Activated CD4-positive, alpha-beta T cell treated with anti-CD3 and anti-CD28 coated beads, Interleukin-10, Interleukin-2, amounts not matched to agents 100 ng/mL and 50 ng/mL, durations not matched to agents 16 hours and 8 hours (primary cell): Measurements from ENCODE around the gene FBXL20.
"Not testable (repeated sequence)": the region's sequence is repeated elsewhere in the genome, so short reads cannot be mapped to it uniquely, and the experiment has no call there.

Source experiments
- DNase-seq: peaks from one replicate; pipeline ENCODE4 v3.0.0-alpha.2; 2020

The FBXL20 gene, protein sequence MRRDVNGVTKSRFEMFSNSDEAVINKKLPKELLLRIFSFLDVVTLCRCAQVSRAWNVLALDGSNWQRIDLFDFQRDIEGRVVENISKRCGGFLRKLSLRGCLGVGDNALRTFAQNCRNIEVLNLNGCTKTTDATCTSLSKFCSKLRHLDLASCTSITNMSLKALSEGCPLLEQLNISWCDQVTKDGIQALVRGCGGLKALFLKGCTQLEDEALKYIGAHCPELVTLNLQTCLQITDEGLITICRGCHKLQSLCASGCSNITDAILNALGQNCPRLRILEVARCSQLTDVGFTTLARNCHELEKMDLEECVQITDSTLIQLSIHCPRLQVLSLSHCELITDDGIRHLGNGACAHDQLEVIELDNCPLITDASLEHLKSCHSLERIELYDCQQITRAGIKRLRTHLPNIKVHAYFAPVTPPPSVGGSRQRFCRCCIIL

DNA sequence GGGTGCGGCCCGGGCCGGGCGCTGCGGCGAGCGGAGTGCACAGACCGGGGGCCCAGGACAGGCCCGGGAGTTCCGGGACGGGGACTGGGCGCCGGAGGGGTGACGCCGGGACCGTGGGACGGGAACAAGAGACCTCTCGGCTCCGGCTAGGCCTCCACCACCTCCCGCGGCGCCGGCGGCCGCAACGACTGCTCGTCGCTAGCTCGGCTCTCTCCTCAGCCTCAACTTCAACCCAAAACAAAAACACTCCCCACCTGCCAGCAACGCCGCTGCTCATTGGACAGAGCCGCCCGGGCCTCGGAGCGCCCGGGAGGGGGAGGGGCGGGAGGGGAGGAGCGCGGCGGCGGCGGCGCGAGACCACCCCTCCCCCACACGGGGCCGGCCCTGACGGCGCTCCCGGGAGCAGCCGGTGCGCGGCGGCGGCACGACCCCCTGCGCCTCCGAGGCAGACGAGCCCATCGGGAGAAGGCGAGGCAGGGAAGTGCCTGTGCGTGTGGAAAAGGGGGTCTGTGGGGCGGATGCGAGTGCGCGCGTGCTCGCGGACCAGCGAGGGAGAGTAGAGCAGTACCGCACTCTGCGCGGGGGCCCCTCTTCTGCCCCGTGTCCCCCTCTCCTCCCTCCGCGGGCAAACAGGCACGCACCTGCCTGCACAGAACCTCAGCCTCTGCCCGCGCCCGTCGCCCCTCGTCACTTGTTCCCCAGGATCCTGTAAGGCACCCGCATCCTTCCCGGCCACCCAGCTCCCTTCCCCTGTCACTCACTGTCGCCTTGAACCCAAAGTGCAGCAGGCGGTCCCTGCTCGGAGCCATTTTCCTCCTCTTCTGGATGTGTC, at the start of gene FBXL20:
Gene FBXL20, minus strand, starts transcription at position 215 of the 832 bp plus-strand sequence. CDS start 224 bp downstream, outside the sequence.
- DNase-seq = peak; percentile 95

DNA sequence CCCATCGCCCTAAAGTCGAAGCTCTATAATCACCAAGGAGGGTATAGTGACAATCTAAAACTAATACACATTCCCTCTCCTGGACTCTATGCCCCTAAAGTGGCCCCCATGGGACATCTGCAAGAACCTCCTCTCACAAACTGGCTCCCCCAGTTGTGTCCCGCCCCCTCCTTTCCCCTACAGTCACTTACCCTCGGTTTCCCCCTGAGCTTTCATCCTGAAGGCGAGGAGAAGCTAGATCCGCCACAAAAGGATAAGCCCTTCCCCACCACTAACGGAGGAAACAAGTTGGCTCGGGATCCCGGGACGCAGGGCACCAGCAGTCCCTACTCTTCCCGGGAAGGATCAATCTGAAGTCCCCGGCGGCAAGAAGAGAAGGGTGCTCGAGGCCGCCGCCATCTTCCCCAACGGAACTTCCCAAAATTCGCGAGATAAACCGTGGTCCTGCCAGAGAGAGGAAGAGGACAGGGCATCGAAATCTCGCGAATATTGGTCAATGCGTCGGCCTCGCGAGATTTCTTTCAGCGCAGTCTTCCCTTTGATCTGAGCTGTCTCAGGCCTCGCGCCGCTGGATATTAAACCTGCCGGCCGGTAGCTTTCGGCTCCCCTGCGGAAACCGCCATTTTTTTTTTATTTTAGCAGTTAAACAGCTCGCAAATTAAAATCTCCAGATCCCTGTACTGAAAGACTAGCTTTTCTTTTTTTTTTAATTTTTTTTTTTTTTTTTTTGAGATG, 49.6 kb upstream of the FBXL20 start, which contains the start of gene MED1:
Gene MED1, minus strand, starts transcription at position 417 of the 735 bp plus-strand sequence. Its CDS starts 201 bp downstream, at position 216.
- DNase-seq = peak; percentile 98

DNA sequence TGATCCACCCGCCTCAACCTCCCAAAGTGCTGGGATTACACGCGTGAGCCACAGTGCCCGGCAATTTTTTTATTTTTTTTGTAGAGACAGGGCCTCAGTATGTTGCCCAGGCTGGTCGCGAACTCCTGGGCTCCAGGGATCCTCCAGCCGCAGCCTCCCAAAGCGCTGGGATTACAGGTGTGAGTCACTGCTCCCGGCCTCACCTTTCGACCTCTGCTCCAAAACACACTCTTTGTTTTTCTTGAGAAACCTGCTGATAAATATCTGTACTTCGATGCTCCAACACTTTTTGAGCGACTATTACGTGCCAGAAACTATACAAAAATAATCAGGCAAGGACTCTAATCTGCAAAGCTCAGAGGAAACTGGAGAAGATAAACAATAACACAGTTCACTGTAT, 48.6 kb upstream of the FBXL20 start:
- DNase-seq = no peak

DNA sequence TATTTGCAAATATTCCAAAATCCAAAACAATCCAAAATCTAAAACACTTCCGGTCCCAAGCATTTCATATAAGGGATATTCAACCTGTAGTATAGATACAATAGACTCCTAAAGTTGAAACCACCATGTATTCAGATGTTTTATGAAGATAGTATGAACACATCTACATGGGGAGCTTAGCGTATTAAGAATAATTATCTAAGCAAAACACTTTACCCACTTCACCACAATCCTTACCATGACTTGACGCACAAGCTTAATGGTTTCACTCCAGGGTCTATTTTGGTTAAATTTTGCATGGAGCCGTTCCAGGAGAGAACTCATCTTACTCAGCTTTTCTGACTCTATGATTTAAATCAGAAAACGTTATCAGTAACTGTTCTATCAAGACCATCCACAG, 46.1 kb upstream of the FBXL20 start:
- DNase-seq = no peak

DNA sequence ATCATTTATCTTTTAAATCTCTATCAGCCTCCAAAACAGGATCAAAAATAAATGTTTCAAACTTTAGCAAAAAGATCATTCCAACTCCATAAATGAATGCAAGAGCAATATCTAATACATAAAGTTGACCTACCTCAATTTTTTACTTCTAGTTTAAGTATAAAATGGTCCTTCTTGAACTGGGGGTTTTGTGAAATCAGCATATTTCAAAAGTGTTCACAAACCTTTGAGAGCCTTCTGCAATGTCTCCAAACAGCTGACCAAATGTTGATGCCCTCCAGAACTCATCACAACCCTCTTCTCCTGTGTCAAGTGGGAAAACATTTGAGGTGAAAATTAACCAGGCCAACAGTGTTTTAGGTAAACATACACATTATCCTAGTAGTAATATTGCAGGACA, 41.9 kb upstream of the FBXL20 start:
- no peak for DNase-seq

DNA sequence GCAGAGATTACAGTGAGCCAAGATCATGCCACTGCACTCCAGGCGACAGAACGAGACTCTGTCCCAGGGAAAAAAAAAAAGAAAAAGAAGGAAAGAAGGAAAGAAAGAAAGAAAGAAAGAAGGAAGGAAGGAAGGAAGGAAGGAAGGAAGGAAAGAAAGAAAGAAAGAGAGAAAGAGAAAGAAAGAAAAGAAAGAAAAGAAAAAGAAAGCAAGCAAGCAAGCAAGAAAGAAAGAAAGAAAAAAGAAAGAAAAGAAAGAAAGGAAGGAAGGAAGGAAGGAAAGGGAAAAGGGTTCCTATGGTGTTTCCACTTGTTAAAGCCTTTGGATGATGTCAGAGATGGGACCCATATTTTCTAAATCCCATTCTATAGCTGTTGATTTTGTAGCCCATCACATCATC, 38.4 kb upstream of the FBXL20 start:
- not testable (repeated sequence) for DNase-seq

DNA sequence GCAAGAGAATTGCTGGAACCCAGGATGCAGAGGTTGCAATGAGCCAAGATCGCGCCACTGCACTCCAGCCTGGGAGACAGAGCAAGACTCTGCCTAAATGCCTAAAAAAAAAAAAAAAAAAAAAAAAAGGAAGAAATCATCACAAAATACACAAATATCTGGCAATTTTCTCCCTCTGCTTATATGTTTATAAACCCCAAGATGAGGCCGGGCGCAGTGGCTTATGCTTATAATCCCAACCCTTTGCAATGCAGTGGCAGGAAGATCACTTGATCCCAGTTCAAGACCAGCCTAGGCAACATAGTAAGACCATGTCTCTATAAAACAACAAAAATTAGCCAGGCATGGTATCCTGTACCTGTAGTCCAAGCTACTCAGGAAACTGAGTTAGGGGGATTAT, 28.2 kb upstream of the FBXL20 start:
- no peak for DNase-seq

DNA sequence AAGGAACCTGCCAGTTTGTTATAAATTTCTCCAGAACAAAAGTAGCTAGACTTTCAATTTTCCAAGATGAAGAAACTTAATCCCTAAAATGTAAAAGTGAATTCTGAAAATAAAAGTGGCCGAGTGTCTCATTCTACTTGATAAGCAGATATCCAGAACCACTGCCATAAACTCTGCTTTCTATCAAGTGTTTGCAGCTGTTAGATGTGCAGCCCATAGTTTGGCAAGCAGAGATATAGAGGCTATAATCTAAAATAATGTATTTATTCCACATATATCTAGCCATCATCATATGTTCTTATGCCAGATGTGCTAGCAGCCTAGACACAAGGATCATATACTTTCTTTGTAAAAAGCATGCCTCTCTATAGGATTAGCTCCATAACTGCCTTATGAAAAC, 14.7 kb upstream of the FBXL20 start:
- DNase-seq = no peak

DNA sequence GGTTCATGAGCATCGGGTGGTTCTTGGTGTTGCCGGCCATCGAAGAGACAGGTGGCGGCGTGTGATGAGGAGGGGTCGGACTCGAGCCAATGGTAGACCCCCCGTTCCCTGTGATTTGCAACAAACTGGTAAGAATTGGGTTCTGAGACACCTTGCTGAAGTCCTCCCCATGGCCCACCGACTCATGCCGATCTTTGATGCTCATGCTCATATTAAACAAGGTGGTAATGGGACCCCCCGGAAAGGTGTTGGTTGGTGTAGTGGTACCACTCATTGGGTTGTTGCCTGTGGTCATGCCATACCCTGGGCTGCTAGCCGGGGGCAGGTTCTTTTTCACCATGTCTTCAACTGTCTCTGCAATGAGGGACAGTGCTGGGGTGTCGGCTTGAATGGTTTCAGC, 8.9 kb upstream of the FBXL20 start:
- no peak for DNase-seq

DNA sequence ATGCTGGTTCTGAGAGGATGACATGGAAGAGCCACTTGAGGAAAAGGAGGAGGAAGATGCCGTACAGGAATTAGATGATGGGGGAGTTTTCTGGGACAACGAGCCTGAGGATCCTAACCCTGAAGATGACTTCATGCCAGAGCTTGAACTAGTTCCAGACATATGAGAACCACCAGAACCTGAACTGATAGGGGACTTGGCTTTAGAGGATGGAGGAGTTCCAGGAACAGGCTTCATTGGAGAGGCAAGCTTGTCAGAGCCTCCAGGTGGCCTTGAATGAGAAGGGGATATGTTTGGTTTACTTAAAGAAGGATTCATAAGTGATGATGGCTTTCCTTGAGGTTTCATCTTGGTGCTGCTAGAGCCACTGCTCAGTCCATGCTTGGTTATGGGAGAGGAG, 6.9 kb upstream of the FBXL20 start:
- no peak for DNase-seq

DNA sequence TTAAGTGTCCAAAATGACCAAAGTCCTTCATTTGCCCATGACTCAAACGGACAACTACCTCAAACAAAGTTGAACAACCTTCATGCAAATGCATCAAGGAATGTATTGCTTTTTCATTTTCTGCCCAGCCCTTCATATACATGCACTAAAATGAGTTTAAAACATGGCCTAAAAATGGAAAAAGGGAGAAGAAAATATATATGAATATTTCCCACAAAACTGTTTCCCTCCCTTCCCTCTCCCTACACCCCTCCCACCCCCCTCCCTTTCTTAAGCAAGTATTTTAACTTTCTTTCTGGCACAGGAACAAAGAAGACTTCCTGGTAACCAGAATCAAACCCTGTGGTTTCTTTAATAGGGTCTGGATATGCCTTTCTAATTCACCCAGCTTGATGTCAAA, 5.5 kb upstream of the FBXL20 start:
- no peak for DNase-seq

DNA sequence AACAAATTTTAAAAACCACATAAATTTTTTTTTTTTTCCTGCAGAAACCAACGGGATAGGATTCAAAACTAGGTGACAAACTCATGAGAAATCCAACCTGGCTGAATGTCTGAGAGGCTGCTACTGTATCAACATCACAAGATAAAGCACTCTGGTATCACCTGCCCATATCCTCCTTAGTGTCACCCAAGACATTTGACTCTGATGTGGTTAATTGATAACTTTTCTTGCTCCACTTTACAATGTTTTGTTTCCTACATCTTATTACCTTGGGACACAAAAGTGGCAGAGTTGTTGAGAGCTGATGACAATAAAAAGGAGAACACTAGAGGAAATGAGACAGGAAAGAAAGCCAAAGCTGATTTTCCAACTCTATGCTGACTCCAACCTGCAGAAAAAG, 4.0 kb upstream of the FBXL20 start:
- DNase-seq = peak; percentile 35

DNA sequence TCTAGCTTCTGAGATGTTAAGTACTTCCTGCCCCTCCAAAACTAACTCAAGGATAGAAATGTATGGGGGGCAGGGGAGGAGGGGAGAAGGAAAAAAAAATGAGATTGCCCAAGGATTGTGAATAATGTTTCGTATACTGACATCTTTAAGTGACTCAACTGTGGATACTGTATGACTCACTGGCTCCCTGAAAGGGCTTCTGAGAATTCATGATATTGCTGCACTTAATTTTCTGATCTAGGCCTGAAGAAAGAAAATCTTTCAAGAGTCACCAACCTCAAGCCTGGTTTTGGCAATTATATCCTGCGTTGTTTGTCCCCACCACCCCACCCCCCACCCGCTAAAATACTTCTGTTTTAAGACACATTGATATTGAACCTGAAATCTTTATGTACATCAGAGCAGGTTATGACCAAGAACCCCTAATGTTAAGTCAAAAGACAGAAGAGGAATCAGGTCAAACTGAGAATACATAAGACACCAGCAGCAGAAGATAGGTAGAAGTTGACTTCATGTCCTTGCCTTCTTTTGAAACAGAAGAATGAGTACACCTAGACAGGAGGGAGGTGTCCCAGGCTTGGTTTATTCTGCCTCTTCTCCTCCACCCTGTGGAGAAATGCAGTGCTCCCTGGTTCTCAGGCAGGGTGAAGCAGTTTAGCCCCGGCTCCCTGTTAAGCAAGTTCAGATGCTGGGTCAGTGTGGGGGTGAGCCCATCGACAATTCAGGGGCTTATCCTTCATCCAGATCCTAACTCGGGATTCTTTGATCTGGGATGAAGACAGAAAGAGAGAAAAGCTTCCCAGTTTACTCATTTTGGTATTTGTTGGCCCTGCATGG, 3.3 kb upstream of the FBXL20 start:
- peak; percentile 91 for DNase-seq

DNA sequence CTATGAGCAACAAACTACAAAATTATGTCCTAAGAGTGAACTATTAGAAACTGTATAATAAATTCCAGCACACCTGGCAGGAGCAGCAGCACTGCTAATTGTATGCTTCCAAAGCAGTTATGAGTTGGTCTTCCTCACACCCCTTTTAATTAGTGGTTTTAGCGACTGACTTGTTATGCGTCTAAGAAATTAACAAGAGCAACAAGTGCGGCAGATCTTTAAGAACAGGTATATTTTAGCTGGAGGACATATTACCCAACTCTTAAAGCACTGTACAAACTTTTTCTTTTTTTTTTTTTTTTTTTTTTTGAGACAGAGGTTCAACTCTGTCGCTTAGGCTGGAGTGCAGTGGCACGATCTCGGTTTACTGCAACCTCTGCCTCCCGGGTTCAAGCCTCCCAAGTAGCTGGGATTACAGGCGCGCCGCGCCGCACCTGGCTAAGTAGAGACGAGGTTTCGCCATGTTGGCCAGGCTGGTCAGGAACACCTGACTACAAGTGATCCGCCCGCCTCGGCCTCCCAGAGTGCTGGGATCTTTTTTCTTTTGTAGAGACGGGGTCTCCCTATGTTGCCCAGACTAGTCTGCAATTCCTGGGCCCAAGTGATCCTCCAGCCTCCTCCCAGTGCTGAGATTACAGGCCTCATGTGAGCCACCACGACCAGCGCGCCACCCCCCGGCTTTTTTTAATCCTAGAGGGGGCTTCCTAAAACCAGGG, 1.6 kb upstream of the FBXL20 start:
- DNase-seq = no peak

DNA sequence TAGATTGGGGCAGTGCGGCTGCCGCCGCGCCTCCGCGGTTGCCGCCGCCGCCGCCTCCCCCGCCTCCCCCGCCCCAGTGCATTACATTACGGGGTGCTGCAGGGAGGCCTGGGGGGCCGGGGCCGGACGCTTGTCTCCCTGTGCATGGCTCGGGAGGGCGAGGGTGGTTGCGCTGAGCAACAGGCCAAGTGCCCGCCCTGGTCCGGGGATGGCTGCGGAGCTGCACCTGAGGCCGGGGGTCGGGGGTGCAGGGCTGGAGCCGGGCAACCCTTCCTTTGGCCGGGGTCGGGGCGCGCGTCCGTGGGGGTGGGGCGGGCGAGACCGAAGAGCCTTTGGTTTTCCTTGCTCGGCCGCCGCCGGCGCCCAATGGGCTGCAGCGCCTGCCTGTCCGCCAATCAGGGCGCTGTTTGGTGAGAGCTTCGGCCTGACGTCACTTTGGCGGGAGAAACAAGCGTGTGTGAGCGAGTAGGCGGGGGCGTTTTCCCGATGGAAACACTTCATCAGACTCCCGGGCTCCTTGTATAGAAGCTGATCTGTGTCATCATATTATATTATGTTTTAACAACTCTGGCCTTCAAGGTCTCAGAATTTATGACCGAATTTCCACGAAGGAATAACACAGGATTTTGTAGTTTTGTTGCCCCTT, 941 bp upstream of the FBXL20 start:
- DNase-seq = peak; percentile 95

DNA sequence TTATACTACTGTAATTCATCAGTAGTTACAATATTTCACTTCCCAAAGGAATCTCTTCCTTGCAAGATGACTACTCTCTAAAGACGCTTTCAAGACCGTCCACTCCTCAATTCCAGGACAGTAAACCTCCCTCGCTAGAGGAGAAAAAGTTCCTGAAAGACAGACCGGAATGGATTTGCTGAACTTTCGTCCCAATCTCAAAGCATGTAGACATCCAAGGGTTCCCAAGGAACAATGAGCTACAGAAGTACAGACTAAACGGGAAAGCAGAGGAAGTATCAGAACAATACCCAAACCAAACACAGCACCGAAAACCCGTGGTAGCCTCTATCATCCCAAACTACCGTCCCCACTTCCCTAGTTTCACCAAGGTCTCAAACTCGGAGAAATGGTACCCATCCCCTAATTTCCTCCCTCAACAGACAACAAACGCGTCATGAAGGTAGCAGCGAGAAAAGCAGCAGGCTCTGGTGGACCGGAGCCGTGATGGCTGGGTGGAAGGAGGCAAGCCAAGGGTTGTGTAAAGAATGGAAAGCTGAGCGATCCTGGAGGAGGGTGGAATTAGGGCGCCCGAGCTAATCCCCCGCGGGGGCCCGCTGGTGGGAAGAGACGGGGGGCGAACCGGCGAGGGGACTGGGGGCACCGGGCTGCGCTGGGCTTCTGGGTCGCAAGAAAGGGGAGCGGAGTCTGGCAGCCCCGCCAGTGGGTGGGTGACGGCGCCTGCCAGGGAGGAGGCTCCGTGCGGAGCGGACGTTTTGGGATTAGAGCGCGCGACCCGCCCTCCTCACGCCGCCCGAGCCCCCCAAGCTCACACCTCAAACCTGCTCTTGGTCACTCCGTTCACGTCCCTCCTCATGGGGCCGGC, 647 bp downstream of the FBXL20 start:
- no peak for DNase-seq

DNA sequence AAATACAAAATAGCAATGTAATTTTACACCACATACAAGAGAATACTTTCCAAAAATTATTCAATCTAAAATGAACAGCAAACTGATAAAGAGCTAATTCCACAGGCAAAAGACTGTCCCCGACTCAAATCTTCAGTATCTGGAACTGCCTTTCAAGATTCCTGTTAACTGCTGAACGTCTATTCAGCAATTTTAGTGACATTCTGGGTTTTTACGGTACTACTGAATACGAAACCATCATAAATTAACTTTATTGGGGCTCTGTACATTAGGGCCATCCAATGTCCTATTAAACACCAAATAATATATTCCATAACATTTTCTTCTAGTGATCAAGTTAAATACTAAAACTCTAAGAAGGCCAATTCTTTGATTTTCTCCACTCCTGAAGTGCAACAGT, 1.6 kb downstream of the FBXL20 start:
- no peak for DNase-seq

DNA sequence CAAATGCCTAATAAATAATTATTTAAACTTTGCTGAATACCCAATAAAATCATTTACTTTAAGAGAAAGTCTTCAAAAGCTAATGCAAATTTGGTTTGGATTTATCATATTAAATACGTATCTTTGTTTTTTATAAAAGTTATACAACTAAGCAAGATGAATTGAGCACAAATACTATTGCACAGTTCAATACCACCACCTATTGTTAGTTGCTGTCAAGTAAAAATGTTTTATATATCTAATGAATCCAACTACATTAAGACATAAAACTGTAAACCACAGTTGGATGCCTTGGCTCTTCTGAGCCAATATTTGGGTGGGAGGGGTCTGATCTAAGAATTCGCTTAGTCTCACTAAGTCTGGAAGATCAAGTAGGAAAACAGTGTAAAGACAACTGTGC, 7.7 kb downstream of the FBXL20 start:
- no peak for DNase-seq

DNA sequence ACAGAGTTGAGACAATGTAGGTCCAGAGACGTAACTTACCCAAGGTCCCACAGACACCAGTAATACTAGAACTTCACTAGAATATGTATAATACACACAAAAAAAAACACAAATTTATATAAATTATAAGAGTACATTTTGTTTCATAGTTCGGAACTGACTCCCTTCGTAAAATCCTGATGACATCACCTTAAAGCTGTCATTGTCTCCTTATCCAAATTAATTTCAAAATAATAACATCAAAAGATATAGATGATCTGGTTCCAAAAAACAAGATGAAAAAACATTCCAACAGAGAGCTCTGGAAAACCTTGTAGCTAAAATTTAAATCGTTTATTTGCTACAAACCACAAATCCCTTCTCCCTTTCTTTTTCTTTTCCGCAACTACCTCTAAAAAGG, 10.0 kb downstream of the FBXL20 start:
- DNase-seq = no peak

DNA sequence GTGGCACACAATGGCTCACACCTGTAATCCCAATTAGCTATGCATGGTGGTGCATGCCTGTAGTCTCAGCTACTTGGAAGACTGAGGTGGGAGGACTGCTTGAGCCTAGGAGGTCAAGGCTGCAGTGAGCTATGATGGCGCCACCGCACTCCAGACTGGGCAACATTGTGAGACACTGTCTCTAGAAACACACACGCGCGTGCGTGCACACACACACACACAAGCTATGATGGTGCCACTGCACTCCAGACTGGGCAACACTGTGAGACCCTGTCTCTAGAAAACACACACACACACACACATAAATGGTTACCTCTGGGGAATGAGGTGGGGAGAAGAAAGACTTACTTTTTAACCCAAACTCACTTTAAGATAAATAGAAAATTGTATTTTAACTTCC, 16.4 kb downstream of the FBXL20 start:
- no peak for DNase-seq
